Activated CD4-positive, CD25-positive, alpha-beta regulatory T cell treated with anti-CD3 and anti-CD28 coated beads, Interleukin-2, amount 50 U/mL, for 72 hours (primary cell): Measurements from ENCODE around the gene HNRNPUL2.

Experiments used
- DNase-seq: peaks from one replicate; pipeline ENCODE4 v3.0.0; 2021

The HNRNPUL2 gene

GRCh38 chr11:62665599-62666258, 61.5 kb downstream of the HNRNPUL2 start:
- DNase-seq: peak; percentile 57

DNA sequence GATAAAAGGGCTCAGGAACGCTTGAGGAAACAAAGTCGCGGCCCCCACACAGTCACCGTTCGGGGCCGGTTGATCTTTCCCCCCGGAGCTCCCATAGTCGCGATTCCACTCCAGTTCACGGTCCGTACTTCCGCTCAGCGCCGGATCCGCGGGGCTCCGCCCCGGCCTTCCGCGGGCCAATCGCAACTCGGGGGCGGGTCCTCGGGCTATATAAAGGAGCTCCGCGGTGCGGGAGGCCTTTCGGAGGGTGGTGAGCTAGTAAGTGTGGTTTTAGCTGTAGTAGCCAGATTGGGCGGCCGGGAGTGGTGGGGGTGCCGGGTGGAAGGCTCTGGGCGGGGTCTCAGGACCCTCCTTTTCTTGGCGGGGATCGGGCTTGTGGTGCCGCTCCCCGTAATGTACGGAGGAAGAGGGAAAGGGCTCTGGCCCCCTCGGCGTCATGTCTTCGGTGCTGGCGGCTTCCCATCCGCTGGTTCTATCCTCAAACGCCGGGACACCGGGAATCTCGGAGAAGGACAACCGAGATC, 62.1 kb downstream of the HNRNPUL2 start, which contains the start of the genes C11orf98 and CSKMT:
C11orf98 (minus strand) TSS at position 136 of the 524 bp plus-strand sequence; CDS start at position 95, 41 bp downstream.
CSKMT (plus strand) TSS at position 238 of the 524 bp plus-strand sequence. CDS start 568 bp downstream, outside the sequence.
- peak; percentile 96 for DNase-seq

- no peak for DNase-seq
Observed at GRCh38 chr11:62664405-62665074, 62.7 kb downstream of the HNRNPUL2 start.
